Endothelial cell of umbilical vein (primary cell): Measurements from ENCODE around the gene SH3BGRL. TPM values are rescaled to one million over a fixed set of nuclear protein-coding genes. Genes with fewer than 3 reads are reported as not detected.

Source experiments
- BruUV-seq: library from RNA; stranded (reverse); fragments of 400-500 nt; replicated peaks from 2 replicates; lab custom pipeline; 2021; lab: Mats Ljungman, UMichigan
- CTCF ChIA-PET: fragments of 300-600, 350-600 bp; sonication (Branson Sonifier 250); formaldehyde crosslinking; loops from one replicate; lab custom pipeline; 2021; ENCODE audit warnings: antibody characterized with exemption, inconsistent platforms; lab: Charles Lee
- POLR2A ChIA-PET: fragments of 300-600, 350-600 bp; sonication (Branson Sonifier 250); formaldehyde crosslinking; loops from one replicate; lab custom pipeline; 2021; ENCODE audit warnings: antibody characterized with exemption, inconsistent platforms; lab: Charles Lee
- DNase-seq: peaks from one replicate; pipeline ENCODE4 v3.0.0-alpha.2; 2011; ENCODE audit warnings: low read depth, low spot score
- FAIRE-seq: peaks from 2 replicates; lab custom pipeline; 2011; peaks lifted over from hg19 to GRCh38; lab: Jason Lieb, UNC
- H2AFZ ChIP-seq: 2 replicates; pipeline ENCODE4 v1.6.0; 2012; ENCODE audit warnings: low read depth, low read length, control low read depth, inconsistent platforms
- H3K27ac ChIP-seq: 2 replicates; pipeline ENCODE4 v1.5.1; 2011; ENCODE audit warnings: low read depth, mild to moderate bottlenecking, control low read depth, low read length, moderate library complexity; ENCODE audit not compliant: insufficient read depth
- H3K27me3 ChIP-seq, 2 experiments: 2 replicates each; pipeline versions ENCODE4 v1.6.0 to v1.6.1; 2011; ENCODE audit warnings: low read length in 2 of 2, mixed read lengths in 1 of 2; ENCODE audit not compliant: control insufficient read depth in 2 of 2, insufficient read depth in 2 of 2
- H3K36me3 ChIP-seq, 2 experiments: 2 replicates in 1 of 2; 3 replicates in 1 of 2; pipeline ENCODE4 v1.5.1; 2011; ENCODE audit warnings: low read length in 2 of 2, mild to moderate bottlenecking in 1 of 2, moderate library complexity in 1 of 2; ENCODE audit not compliant: control insufficient read depth in 2 of 2, insufficient read depth in 2 of 2; ENCODE audit errors: extremely low read depth in 1 of 2
- H3K4me1 ChIP-seq: 3 replicates; pipeline ENCODE4 v1.5.1; 2011; ENCODE audit warnings: mild to moderate bottlenecking, low read length; ENCODE audit not compliant: control insufficient read depth, insufficient read depth; ENCODE audit errors: extremely low read depth
- H3K4me2 ChIP-seq: 2 replicates; pipeline ENCODE4 v1.6.1; 2011; ENCODE audit warnings: low read length, control low read depth, mixed read lengths; ENCODE audit not compliant: insufficient read depth
- H3K4me3 ChIP-seq, 3 experiments: fragments of 200-600 bp in 1 of 3; sonication (generic), shearing (Covaris generic) in 1 of 3; replicated peaks in 1 of 3; 2 replicates each; pipeline ENCODE4 v1.5.1; 2011 to 2016; ENCODE audit warnings: control low read depth in 3 of 3, low read length in 3 of 3, mild to moderate bottlenecking in 2 of 3, inconsistent platforms in 1 of 3, low read depth in 1 of 3, moderate library complexity in 1 of 3; ENCODE audit not compliant: insufficient read depth in 1 of 3
- H3K79me2 ChIP-seq: 2 replicates; pipeline ENCODE4 v1.6.0; 2012; ENCODE audit warnings: low read length, inconsistent platforms; ENCODE audit not compliant: control insufficient read depth, insufficient read depth
- H3K9ac ChIP-seq: replicated peaks from 2 replicates; pipeline ENCODE3; 2011; ENCODE audit warnings: low read length, control low read depth; ENCODE audit not compliant: insufficient read depth; ENCODE audit errors: extremely low read depth
- H3K9me1 ChIP-seq: replicated peaks from 3 replicates; pipeline ENCODE4 v1.6.0; 2011; ENCODE audit warnings: mild to moderate bottlenecking, low read length; ENCODE audit not compliant: control insufficient read depth, insufficient read depth; ENCODE audit errors: extremely low read depth
- H3K9me3 ChIP-seq: replicated peaks from 2 replicates; pipeline ENCODE4 v1.5.1; 2012; ENCODE audit warnings: low read length, inconsistent platforms; ENCODE audit not compliant: control insufficient read depth, insufficient read depth
- H4K20me1 ChIP-seq: replicated peaks from 2 replicates; pipeline ENCODE3; 2011; ENCODE audit warnings: mild to moderate bottlenecking, low read length; ENCODE audit not compliant: control insufficient read depth, insufficient read depth; ENCODE audit errors: extremely low read depth
- FOS ChIP-seq: IDR thresholded peaks from 2 replicates; pipeline ENCODE4 v1.6.1; 2011; ENCODE audit warnings: mild to moderate bottlenecking, low read length, moderate library complexity, borderline replicate concordance; ENCODE audit not compliant: insufficient read depth
- GATA2 ChIP-seq: IDR thresholded peaks from 2 replicates; pipeline ENCODE4 v1.7.0; 2011; ENCODE audit warnings: low read depth, mild to moderate bottlenecking, moderate library complexity, mixed read lengths, low read length; ENCODE audit not compliant: insufficient read length, insufficient read depth
- JUN ChIP-seq: IDR thresholded peaks from 2 replicates; pipeline ENCODE4 v1.6.1; 2011; ENCODE audit warnings: borderline replicate concordance, low read depth; ENCODE audit not compliant: insufficient read length, insufficient read depth
- POLR2A ChIP-seq: IDR thresholded peaks from 2 replicates; pipeline ENCODE4 v1.6.1; 2012; ENCODE audit warnings: low read depth, mild to moderate bottlenecking, control low read depth, low read length
- POLR2AphosphoS5 ChIP-seq: IDR thresholded peaks from 2 replicates; pipeline ENCODE4 v1.6.1; 2012; ENCODE audit warnings: low read depth, mild to moderate bottlenecking, control low read depth, low read length, moderate library complexity; ENCODE audit not compliant: insufficient read depth
- dilution Hi-C: fragments of 300-500 bp; cut with MboI; formaldehyde crosslinking; loops from one replicate; pipeline ENCODE4 v1.15.0; 2019; ENCODE audit warnings: low sequenced_read_pairs; ENCODE audit not compliant: extremely low pct_ligation_motif_present
- intact Hi-C: fragments of 100-400 bp; cut with micrococcal nuclease; formaldehyde crosslinking; loops from one replicate; pipeline ENCODE4 v1.10.0; 2022
- polyA plus RNA-seq, 4 experiments: library from polyadenylated mRNA; depleted of rRNA in 3 of 4; stranded (reverse) in 3 of 4; unstranded in 1 of 4; fragments of >200 nt; gene quantifications; 2 replicates each; pipeline versions ENCODE4 v1.2.1 to v1.2.3, GENCODE V29; 2011 to 2012; ENCODE audit warnings: missing spikeins in 1 of 4
- total RNA-seq: library from RNA; stranded (reverse); gene quantifications from 2 replicates; pipeline ENCODE4 v1.2.3, GENCODE V29; 2021
- TF ChIP-seq, protein P1 (sequence below), 2 donors: IDR thresholded peaks; 1 replicate in 1 of 2; 2 replicates in 1 of 2; pipeline ENCODE4 v1.5.1; 2011; ENCODE audit warnings: low read length in 2 of 2, mild to moderate bottlenecking in 2 of 2, moderate library complexity in 2 of 2, control low read depth in 1 of 2, inconsistent platforms in 1 of 2, low read depth in 1 of 2; ENCODE audit not compliant: insufficient read depth in 1 of 2; ENCODE audit errors: extremely low read depth in 1 of 2
- TF ChIP-seq, protein P2 (sequence below): IDR thresholded peaks from 2 replicates; pipeline ENCODE4 v1.6.1; 2011; ENCODE audit not compliant: insufficient read depth, insufficient read length

SH3BGRL gene
- total and polyA plus RNA-seq, 2 donors (not counting 3 experiments of a cell fraction or from before 2014, with no cell fraction given), result 45.6 to 65.7 TPM

DNA sequence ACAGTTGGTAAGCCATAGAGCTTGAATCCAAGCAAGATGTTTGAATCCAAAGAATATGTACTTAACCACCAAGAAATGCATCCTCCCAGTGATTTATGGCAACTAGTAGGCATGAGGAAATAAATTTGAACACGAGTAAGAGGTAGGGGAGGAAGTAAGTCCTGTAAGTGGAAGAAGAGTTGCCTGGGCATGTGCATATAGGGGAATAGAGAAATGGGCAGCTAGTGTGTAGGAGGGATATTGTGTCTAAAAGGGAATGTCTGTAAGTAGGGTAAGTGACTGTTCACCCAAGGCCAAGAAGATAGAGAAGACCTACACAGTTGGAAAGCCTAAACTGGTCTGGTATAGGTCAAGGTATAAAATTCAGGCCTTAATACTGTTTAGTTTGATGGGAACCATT is 4.6 kb downstream of the SH3BGRL start:
- H3K36me3 ChIP-seq, result no peaks in the 10 kb centered on the region
- H2AFZ ChIP-seq, result no peak overlapping the region
- dilution Hi-C loops (no loop called here), intact Hi-C loops (loop anchor here (10.0 kb wide), 1 partner anchor 1548 kb away; no protein-coding TSS in a partner anchor)
- peaks cover 7% of the 10 kb centered on the region for H3K4me1 ChIP-seq
- no peak overlapping the region for H3K27ac ChIP-seq
- POLR2A ChIA-PET, result no interaction called here
- DNase-seq, result no peak
- FAIRE-seq, result no peak
- H3K9ac ChIP-seq, result no peak overlapping the region
- H4K20me1 ChIP-seq, result no peaks in the 10 kb centered on the region
- TF ChIP-seq, protein P1, sequence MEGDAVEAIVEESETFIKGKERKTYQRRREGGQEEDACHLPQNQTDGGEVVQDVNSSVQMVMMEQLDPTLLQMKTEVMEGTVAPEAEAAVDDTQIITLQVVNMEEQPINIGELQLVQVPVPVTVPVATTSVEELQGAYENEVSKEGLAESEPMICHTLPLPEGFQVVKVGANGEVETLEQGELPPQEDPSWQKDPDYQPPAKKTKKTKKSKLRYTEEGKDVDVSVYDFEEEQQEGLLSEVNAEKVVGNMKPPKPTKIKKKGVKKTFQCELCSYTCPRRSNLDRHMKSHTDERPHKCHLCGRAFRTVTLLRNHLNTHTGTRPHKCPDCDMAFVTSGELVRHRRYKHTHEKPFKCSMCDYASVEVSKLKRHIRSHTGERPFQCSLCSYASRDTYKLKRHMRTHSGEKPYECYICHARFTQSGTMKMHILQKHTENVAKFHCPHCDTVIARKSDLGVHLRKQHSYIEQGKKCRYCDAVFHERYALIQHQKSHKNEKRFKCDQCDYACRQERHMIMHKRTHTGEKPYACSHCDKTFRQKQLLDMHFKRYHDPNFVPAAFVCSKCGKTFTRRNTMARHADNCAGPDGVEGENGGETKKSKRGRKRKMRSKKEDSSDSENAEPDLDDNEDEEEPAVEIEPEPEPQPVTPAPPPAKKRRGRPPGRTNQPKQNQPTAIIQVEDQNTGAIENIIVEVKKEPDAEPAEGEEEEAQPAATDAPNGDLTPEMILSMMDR (IDR thresholded peaks at IDR 0.05; ENCODE audit: extremely low read depth in 1 of 2, insufficient read depth in 1 of 2, low read depth in 1 of 2, low read length in 2 of 2), result no peak
- no peak for TF ChIP-seq JUN
- TF ChIP-seq, protein P2, sequence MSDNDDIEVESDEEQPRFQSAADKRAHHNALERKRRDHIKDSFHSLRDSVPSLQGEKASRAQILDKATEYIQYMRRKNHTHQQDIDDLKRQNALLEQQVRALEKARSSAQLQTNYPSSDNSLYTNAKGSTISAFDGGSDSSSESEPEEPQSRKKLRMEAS, result no peak
- no peak for TF ChIP-seq POLR2AphosphoS5
- TF ChIP-seq GATA2, result no peak
- no peak for TF ChIP-seq FOS
- TF ChIP-seq POLR2A, result no peak
- CTCF ChIA-PET, result interaction anchor here (1.2 kb wide), 1 partner anchor 11 kb away, joined by 6 read pairs; no protein-coding TSS in a partner anchor
- no peak overlapping the region for H3K4me2 ChIP-seq
- peaks cover 19% of the 10 kb centered on the region for H3K79me2 ChIP-seq
- H3K9me1 ChIP-seq, result no peaks in the 10 kb centered on the region
- H3K27me3 ChIP-seq, result no peaks in the 10 kb centered on the region
- H3K4me3 ChIP-seq, result no peak overlapping the region
- H3K9me3 ChIP-seq, result no peaks in the 10 kb centered on the region
- BruUV-seq, result no TSS peak
